Memory B cell (primary cell): Measurements from ENCODE around the gene TBC1D12.

ENCODE experiments used
- ATAC-seq: fragments of 150-1000 bp; cut with Tn5 transposase; 2 replicates; pipeline ENCODE4 v1.10.0; 2021; ENCODE audit warnings: low read depth, mild to moderate bottlenecking, moderate library complexity
- DNase-seq, 2 donors: peaks; one replicate each; pipeline ENCODE4 v3.0.0; 2022; ENCODE audit warnings: low spot score in 2 of 2
- H3K27ac Mint-ChIP-seq: one replicate; pipeline ENCODE4 v1.8.0; 2022; ENCODE audit warnings: mild to moderate bottlenecking, moderate library complexity, mixed read lengths
- H3K27me3 Mint-ChIP-seq: one replicate; pipeline ENCODE4 v1.8.0; 2022; ENCODE audit warnings: mixed read lengths
- H3K36me3 Mint-ChIP-seq: one replicate; pipeline ENCODE4 v1.8.0; 2022; ENCODE audit warnings: mild to moderate bottlenecking, mixed read lengths
- H3K4me1 Mint-ChIP-seq: one replicate; pipeline ENCODE4 v1.8.0; 2022; ENCODE audit warnings: mixed read lengths
- H3K4me3 Mint-ChIP-seq: one replicate; pipeline ENCODE4 v1.8.0; 2022; ENCODE audit warnings: mild to moderate bottlenecking, moderate library complexity, mixed read lengths
- H3K9me3 Mint-ChIP-seq: one replicate; pipeline ENCODE4 v1.8.0; 2022; ENCODE audit warnings: mixed read lengths

The TBC1D12 gene

GRCh38 chr10:94571081-94571480, 168.7 kb downstream of the TBC1D12 start:
- Mint-ChIP-seq H3K9me3 (no peaks in the 10 kb centered on the region), H3K27me3 (no peaks in the 10 kb centered on the region), H3K4me3 (no peak overlapping the region), H3K4me1 (no peaks in the 10 kb centered on the region), H3K36me3 (peaks cover 22% of the 10 kb centered on the region), H3K27ac (no peak overlapping the region)
- DNase-seq (no peak), ATAC-seq (no peak)

GRCh38 chr10:94571528-94571927, 169.2 kb downstream of the TBC1D12 start:
- no peak overlapping the region for H3K27ac Mint-ChIP-seq
- H3K4me1 Mint-ChIP-seq, result no peaks in the 10 kb centered on the region
- DNase-seq (no peak), ATAC-seq (no peak)
- H3K4me3 Mint-ChIP-seq, result no peak overlapping the region
- peaks cover 20% of the 10 kb centered on the region for H3K36me3 Mint-ChIP-seq
- no peaks in the 10 kb centered on the region for H3K9me3 Mint-ChIP-seq
- no peaks in the 10 kb centered on the region for H3K27me3 Mint-ChIP-seq

- H3K9me3 Mint-ChIP-seq, result no peaks in the 10 kb centered on the region
- no peak overlapping the region for H3K27ac Mint-ChIP-seq
- DNase-seq (no peak), ATAC-seq (no peak)
- no peaks in the 10 kb centered on the region for H3K27me3 Mint-ChIP-seq
- H3K4me3 Mint-ChIP-seq, result no peak overlapping the region
- no peaks in the 10 kb centered on the region for H3K4me1 Mint-ChIP-seq
- peaks cover 10% of the 10 kb centered on the region for H3K36me3 Mint-ChIP-seq
These were observed 176.4 kb downstream of the TBC1D12 start for GRCh38 chr10:94578790-94579189.

GRCh38 chr10:94583124-94583523, 180.8 kb downstream of the TBC1D12 start:
- Mint-ChIP-seq H3K4me3 (no peak overlapping the region), H3K4me1 (no peaks in the 10 kb centered on the region), H3K9me3 (no peaks in the 10 kb centered on the region), H3K36me3 (peaks cover 2% of the 10 kb centered on the region), H3K27me3 (no peaks in the 10 kb centered on the region), H3K27ac (no peak overlapping the region)
- no peak for ATAC-seq
- DNase-seq, result no peak
